ENCODE results near the gene CCDC191. TPM values are rescaled to one million over a fixed set of nuclear protein-coding genes. Genes with fewer than 3 reads are reported as not detected.

Gene CCDC191
- total RNA-seq, 3 donors from 2014 or later: 4.3 to 13.2 (median 10.8) TPM

- no peak overlapping the region for H3K27ac ChIP-seq
- DNase-seq (ENCODE audit: low spot score in 2 of 2): no peak
- intact Hi-C loops (cut with DNase I; ENCODE audit: low total_unique reads): no loop called here
- TF ChIP-seq CTCF (IDR thresholded peaks at IDR 0.05) (no peak), POLR2A (IDR thresholded peaks at IDR 0.05) (no peak), POLR2AphosphoS5 (IDR thresholded peaks at IDR 0.05) (no peak)
- no peaks in the 10 kb centered on the region for H3K9me3 ChIP-seq
- H3K4me3 ChIP-seq: no peak overlapping the region
- H3K4me1 ChIP-seq: no peaks in the 10 kb centered on the region
- no peaks in the 10 kb centered on the region for H3K27me3 ChIP-seq
- H3K36me3 ChIP-seq: no peaks in the 10 kb centered on the region
Measured at GRCh38 chr3:114095796-114096195, 39.5 kb upstream of the CCDC191 start.

GRCh38 chr3:114093596-114093995 lies 37.3 kb upstream of the CCDC191 start:
- H3K4me3 ChIP-seq: no peak overlapping the region
- no peaks in the 10 kb centered on the region for H3K9me3 ChIP-seq
- H3K27ac ChIP-seq: no peak overlapping the region
- no peak for TF ChIP-seq CTCF (IDR thresholded peaks at IDR 0.05)
- no peak for TF ChIP-seq POLR2AphosphoS5 (IDR thresholded peaks at IDR 0.05)
- no peak for TF ChIP-seq POLR2A (IDR thresholded peaks at IDR 0.05)
- H3K36me3 ChIP-seq: no peaks in the 10 kb centered on the region
- intact Hi-C loops (cut with DNase I; ENCODE audit: low total_unique reads): no loop called here
- H3K4me1 ChIP-seq: no peaks in the 10 kb centered on the region
- no peak for DNase-seq (ENCODE audit: low spot score in 2 of 2)
- H3K27me3 ChIP-seq: no peaks in the 10 kb centered on the region

GRCh38 chr3:114093016-114093380 lies 36.7 kb upstream of the CCDC191 start:
- Histone ChIP-seq H3K4me3 (peak overlapping the region in 1 of 3 donors; percentile 20), H3K4me1 (no peaks in the 10 kb centered on the region), H3K27me3 (no peaks in the 10 kb centered on the region), H3K27ac (no peak overlapping the region), H3K36me3 (no peaks in the 10 kb centered on the region), H3K9me3 (no peaks in the 10 kb centered on the region)
- no peak for DNase-seq (ENCODE audit: low spot score in 2 of 2)
- intact Hi-C loops (cut with DNase I; ENCODE audit: low total_unique reads): no loop called here
- no peak for TF ChIP-seq CTCF (IDR thresholded peaks at IDR 0.05)
- no peak for TF ChIP-seq POLR2AphosphoS5 (IDR thresholded peaks at IDR 0.05)
- TF ChIP-seq POLR2A (IDR thresholded peaks at IDR 0.05): no peak

GRCh38 chr3:114092151-114093015 lies 36.1 kb upstream of the CCDC191 start:
- intact Hi-C loops (cut with DNase I; ENCODE audit: low total_unique reads): no loop called here
- H3K27ac ChIP-seq: no peak overlapping the region
- TF ChIP-seq POLR2AphosphoS5 (IDR thresholded peaks at IDR 0.05): no peak
- no peak for TF ChIP-seq POLR2A (IDR thresholded peaks at IDR 0.05)
- no peak for TF ChIP-seq CTCF (IDR thresholded peaks at IDR 0.05)

GRCh38 chr3:114089675-114090074 lies 33.3 kb upstream of the CCDC191 start:
- intact Hi-C loops (cut with DNase I; ENCODE audit: low total_unique reads): no loop called here
- TF ChIP-seq POLR2AphosphoS5 (IDR thresholded peaks at IDR 0.05) (no peak), POLR2A (IDR thresholded peaks at IDR 0.05) (no peak), CTCF (IDR thresholded peaks at IDR 0.05) (no peak)
- Histone ChIP-seq H3K27me3 (no peaks in the 10 kb centered on the region), H3K9me3 (no peaks in the 10 kb centered on the region), H3K4me1 (no peaks in the 10 kb centered on the region), H3K27ac (no peak overlapping the region), H3K36me3 (no peaks in the 10 kb centered on the region), H3K4me3 (no peak overlapping the region)
- DNase-seq (ENCODE audit: low spot score in 2 of 2): no peak

More at GRCh38 chr3:114092151-114093015, 36.1 kb upstream of the CCDC191 start:
- Histone ChIP-seq H3K36me3 (no peaks in the 10 kb centered on the region), H3K4me3 (peak overlapping the region in 1 of 3 donors; percentile 20), H3K4me1 (no peaks in the 10 kb centered on the region), H3K27me3 (no peaks in the 10 kb centered on the region), H3K9me3 (no peaks in the 10 kb centered on the region)
- DNase-seq (ENCODE audit: low spot score in 2 of 2): no peak
